ENCODE results near the gene CEP112. TPM values are rescaled to one million over a fixed set of nuclear protein-coding genes. Genes with fewer than 3 reads are reported as not detected.
A peak's percentile ranks its signal among the peaks of the same experiment; 100 is the strongest.
"Not testable (repeated sequence)": the region's sequence is repeated elsewhere in the genome, so short reads cannot be mapped to it uniquely, and the experiment has no call there.

The CEP112 gene
- total RNA-seq, 1 donor from 2014 or later = 26.0 TPM

DNA sequence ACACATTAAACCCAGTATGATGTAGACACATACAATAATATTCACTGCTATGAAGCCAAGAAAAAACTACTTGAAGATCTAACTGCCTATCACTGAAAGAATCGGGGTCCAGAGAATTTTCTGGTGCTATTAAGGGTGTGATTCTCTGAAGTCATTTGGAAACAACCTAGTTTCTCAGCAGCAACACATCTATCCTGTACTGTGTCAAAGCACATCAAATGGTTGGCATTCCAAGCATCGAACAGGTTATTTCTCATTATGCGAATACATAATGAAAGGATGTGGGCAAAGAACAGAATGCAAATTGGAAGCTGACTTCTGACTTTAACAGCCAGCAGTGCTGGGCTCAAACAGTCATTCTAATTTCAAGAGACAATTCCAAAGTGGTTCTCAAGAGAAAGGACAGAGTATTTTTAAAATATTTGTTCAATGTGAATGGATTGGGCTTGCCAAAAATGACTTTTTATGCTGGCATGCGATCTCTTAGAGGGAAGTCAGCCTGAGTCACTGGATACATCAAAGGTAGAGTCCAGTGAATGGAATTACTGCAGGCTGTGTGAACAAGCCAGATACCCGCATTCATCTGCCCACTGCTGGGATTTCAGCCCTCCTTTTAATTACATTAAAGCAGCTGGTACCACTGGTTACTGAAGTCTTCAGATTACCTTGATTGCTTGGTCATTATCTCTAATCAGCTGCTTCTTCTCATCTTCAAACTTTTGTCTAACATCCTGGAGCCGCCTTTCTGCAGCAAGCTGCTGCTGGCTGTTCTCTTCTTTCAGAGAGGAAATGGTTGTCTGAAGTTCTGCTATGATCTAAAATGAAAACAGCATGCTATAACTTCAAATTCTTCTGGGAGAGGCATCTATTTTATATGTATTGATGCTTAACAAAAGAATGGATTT is 449.3 kb downstream of the CEP112 start:
- intact Hi-C loops (cut with DNase I) = no loop called here
- peak; percentile 42 for ATAC-seq
- DNase-seq (ENCODE audit: missing footprints) = no peak

DNA sequence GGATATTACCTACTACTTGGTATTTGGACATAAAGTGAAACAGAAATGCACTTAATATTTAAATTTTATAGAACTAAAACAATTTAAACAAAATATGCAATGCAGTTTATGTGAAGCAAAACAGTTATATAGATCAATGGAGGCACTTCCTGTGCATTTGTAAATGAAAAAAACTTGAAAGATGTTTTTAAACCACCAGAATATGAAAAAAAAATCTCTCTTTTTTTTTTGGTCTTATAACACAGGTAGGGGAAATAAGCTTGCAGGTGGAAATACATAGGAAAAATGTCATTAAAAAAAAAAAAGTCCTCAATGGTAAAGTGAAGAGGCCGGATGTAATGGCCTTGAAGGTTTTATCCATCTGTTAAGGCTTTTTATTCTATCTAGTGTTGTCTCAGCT is 450.2 kb downstream of the CEP112 start:
- ATAC-seq (no peak), DNase-seq (ENCODE audit: missing footprints) (no peak)
- intact Hi-C loops (cut with DNase I) = no loop called here

DNA sequence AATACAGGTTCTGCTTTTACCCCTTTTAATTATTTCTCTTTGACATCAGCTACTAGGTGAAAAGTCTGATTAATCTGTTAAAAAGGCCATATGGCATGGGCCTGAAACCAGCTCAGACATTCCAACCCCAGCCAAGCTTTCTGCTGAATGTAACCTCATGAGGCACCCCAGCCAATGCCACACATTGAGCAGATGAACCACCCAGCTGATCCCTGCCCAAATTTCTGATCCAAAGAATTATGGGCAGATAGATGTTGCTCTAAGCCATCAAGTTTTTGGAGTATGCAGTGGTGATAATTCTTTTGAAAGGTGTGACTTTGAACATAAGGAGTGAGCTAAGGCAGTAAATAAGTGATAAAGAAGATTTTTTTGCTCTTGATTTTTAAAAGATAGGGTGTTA is 452.9 kb downstream of the CEP112 start:
- no peak for ATAC-seq
- no peak for DNase-seq (ENCODE audit: missing footprints)
- intact Hi-C loops (cut with DNase I) = no loop called here

DNA sequence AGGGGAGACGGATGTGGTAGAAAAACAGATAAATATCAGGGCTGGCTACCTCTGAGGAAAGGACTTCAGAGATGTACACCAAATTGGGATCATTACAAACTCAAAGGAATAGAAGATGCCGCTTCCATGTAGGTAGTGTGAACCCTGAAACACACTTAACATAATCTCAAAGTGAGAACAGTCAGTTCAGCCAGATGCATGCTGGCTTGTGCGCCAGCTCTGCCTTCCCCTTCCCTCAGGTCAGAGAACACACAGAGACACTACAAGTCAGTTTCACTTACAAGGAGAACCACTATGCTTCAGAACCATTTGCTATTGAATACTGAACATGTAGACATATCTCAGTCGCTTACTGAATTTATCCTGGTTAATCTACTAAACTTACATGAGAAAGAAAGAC is 454.5 kb downstream of the CEP112 start:
- intact Hi-C loops (cut with DNase I) = no loop called here
- no peak for DNase-seq (ENCODE audit: missing footprints)
- peak; percentile 83 for ATAC-seq

DNA sequence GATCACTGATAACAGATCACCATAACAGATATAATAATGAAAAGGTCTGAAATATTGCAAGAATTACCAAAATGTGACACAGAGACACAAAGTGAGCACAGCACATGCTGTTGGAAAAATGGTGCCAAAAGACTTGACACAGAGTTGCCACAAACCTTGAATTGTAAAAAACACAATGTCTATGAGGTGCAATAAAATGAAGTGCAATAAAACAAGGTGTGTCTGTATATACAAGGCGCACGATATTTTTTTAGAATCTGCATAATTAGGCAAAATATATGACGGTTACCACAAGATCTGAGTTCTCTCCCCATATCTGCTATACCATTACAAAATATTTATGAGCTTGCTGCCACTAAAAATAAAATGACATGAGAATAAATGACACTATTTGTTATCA is 458.6 kb downstream of the CEP112 start:
- no peak for ATAC-seq
- no peak for DNase-seq (ENCODE audit: missing footprints)
- intact Hi-C loops (cut with DNase I) = loop anchor here (5.0 kb wide), 2 partner anchors 171 to 271 kb away; partner anchors contain the start of gene AXIN2

DNA sequence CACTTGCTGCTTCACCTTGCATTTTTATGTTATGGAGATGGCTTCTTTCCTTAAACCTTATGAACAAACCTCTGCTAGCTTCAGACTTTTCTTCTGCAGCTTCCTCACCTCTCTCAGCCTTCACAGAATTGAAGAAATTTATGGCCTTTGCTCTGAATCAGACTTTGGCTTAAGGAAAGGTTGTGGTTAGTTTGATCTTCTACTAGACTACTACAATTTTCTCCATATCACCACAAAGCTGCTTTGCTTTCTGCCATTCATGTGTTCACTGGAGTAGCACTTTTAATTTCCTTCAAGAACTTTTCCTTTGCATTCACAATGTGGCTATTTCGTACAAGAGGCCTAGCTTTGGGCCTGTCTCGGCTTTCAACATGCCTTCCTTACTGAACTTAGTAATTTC is 459.3 kb downstream of the CEP112 start:
- not testable (repeated sequence) for ATAC-seq; DNase-seq (ENCODE audit: missing footprints)
- intact Hi-C loops (cut with DNase I) = loop anchor here (5.0 kb wide), 2 partner anchors 170 to 270 kb away; partner anchors contain the start of gene AXIN2

DNA sequence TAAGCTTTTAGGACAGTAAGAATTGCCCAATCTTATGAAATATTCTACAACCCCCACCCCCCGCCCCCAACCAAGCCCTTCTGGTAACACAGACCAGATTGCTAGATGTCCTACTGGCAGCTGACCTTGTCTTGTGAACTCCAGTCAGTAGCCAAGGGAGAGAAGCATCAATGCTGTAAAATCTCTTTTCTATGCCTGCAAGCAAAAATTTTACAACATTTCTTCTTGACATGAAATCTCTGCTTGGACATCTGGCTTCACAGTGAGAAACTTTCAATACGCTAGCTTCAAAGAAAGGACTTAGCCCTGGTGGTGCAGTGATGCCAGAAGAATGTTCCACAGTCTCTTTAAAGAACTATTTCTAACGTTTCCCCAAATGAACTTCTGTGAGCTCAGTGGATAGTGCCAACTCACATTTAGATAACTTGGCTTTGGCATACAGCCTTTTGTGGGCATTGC is 461.2 kb downstream of the CEP112 start:
- peak; percentile 72 for ATAC-seq
- intact Hi-C loops (cut with DNase I) = loop anchor here (5.0 kb wide), 2 partner anchors 168 to 268 kb away; partner anchors contain the start of gene AXIN2

DNA sequence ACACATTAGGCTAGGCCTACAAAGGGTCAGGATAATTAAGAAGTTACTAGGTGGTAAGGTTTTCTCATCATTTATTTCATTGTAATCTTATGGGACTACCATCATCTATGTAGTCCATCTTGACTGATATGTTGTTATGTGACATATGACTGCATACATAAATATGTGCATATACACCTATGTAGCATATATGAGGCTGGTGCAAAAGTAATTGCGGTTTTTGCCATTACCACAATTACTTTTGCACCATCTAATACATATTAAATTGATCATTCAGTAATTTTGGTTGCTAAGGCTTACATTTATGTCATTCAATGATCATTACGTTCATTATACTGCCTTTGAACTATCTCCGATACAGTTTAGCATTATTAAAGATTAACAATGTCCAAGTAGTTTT is 462.7 kb downstream of the CEP112 start:
- no peak for DNase-seq (ENCODE audit: missing footprints)
- ATAC-seq = no peak
- intact Hi-C loops (cut with DNase I) = no loop called here

More for the DNA sequence above, 461.2 kb downstream of the CEP112 start:
- no peak for DNase-seq (ENCODE audit: missing footprints)

DNA sequence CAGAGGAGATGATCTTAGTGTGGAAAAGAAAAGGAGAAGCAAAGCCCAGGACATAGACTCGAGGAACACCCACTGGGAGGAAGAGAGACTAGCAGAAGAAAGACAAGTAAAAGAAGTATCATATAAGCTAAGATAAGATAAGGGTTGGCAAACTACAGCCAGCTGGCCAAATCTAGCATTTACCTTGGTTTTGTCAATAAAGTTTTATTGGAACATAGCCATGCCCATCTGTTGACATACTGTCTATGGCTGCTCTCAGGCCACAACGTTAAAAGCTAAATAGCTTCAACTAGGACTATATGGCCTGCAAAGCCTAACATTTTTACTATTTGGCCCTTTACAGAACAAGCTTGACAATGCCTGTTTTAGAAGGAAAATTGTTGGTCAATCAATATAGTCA is 464.1 kb downstream of the CEP112 start:
- intact Hi-C loops (cut with DNase I) = no loop called here
- DNase-seq (ENCODE audit: missing footprints) (no peak), ATAC-seq (no peak)

DNA sequence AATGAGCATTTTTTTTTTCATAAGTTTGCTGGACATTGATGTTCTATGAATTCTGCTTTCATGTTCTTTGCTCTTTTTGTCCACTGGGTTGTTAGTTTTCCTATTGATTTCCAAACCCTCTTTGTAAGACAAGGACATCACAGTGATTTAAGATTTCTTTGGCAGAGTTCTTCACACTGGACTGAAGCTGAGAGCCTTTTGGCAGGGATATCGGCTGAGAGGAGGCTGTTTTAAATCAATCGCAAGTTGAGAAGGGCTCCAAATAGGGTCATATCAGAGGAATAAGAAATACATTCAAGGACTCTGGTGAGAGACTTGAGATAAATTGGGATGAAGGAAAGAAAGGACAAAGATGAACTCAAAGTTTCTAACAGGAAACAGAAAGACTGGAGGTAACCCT is 464.7 kb downstream of the CEP112 start:
- no peak for DNase-seq (ENCODE audit: missing footprints)
- no peak for ATAC-seq
- intact Hi-C loops (cut with DNase I) = no loop called here

DNA sequence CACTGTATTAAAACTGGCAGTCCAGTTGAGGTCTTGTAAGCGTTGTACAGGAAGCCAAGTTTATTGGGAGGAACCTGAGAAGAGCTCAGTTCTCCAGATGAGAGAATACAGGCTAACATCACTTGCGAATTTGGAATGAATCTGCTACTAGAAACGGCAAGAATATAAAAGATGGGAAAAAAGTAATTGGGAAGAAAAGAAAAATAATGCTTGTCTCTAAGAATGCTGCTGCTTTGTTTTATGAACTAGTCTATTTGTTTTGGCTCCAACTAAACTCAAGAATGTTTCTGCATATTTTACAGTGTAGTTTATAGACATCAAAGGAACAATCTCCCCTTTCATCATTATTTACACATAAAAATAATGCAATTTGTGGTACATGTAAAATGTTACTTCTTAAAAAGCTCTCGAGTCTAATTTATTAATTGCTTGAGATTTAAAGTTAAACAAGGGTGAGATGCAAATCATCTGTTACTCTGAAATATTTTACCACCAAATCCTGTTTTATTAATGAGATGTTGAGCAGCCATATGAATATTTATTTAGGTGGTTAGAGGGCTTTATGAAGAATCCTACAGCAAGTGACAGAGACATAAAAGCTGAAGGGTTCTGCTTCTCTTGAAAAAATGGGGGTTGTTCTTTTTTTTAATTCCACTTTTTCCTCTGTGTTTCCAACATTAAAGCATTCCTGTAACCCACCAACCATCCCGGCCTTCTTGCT is 468.3 kb downstream of the CEP112 start:
- intact Hi-C loops (cut with DNase I) = no loop called here
- no peak for ATAC-seq
- no peak for DNase-seq (ENCODE audit: missing footprints)

DNA sequence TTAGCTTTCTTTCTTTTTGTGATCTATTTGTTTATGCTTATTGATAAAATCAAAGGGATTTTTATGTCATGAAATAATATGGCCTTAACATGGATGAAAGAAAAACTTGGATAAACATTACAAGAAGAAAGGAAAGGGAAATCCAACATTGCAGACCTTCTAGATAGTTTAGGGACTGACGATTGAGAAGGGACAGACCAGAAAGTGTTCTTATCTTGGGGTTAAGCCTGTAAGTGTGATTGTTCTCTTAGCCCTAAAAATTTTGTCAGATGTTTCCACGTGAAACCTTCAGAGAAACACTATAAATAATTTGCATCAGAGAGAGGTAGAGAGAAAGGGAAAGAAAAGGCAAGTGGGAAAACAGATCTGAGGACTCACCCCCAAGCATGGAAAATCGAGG is 473.3 kb downstream of the CEP112 start:
- intact Hi-C loops (cut with DNase I) = no loop called here
- DNase-seq (ENCODE audit: missing footprints) (no peak), ATAC-seq (no peak)

DNA sequence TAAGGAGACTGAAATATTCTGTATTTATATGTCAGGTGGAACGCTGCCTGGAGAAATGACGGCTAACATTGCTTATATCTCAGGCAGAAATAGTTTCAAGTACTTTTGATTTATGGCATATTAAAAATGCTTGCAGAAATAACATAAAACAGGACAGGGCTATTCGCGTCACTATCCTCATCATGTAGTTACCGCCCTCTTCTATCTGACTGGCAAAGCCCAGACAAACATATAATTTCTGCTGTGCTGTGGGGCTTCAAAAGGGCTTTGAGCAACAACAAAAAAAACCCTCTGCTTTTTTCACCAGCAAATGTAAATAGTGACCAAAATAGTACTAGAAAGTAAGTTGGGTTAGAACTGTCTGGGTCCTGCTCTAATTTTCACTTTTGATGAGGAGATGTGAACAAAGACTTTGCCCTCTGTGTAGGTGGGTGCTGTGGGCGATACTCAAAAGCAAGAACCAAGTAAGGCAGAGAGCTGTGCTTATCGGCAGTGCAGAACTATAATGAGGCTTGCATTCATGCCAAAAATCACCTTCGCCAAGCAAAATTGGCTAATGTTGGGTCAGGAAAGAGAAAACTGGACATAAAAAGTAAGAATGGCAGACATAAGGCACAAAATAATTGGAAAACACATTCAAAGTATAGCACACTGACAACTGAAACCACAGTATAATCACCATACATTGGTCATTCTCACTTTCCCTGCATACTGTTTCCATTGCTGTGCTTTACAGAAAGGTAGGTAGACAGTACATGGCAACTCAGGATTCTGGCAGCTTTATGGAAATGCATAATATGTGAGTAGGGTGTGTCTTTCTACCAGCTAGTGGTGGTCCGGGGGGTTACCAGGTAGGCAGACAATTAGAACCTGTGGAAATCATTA is 479.3 kb downstream of the CEP112 start:
- intact Hi-C loops (cut with DNase I) = no loop called here
- no peak for ATAC-seq

DNA sequence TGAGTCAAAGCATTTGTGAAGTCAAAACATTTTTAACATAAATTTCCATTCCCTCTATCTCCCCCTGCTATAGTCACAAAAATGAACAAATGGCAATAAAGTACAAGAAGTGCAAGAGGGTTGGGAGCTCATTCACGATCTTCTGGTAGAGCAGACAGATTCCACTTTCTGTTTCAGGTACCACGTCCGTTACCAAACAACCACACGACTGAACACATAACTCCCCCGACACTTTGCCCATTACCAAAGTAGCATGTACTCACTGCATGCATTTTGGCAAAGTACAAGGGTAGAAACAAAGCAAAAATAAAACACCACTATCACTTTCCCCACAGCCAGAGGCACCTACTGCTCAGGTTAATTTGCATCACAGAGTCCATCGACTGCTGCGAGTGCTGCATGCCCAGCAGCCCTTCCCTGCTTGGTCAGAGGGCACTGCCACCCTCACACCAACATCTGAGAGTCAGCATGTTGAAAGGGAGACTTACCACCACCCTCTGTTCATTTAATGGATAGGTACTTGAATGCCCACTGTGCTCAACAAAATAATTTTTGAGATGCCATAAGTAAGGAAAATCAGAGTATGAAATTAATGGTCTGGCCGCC is 480.2 kb downstream of the CEP112 start:
- intact Hi-C loops (cut with DNase I) = no loop called here
- DNase-seq (ENCODE audit: missing footprints) (no peak), ATAC-seq (no peak)

More for the DNA sequence above, 479.3 kb downstream of the CEP112 start:
- DNase-seq (ENCODE audit: missing footprints) = no peak

DNA sequence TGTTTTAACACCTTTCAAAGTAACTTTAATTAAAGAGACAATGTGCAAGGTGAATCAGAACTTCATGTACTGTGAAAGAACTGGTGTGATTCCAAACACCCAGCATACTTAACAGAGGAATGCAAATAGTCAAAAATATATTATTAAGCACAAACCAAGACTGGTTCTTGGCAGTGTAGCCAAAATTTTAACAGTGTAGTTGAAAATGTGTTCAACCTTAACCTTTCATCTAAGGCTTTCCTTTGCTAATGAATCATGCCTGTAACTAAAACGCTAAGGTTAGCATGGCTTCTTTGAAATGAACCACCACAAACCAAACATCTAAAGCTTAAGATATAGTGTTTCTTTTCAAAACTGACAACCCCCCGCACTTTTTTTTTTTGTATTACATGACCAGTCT is 484.2 kb downstream of the CEP112 start:
- no peak for DNase-seq (ENCODE audit: missing footprints)
- ATAC-seq = no peak
- intact Hi-C loops (cut with DNase I) = no loop called here

DNA sequence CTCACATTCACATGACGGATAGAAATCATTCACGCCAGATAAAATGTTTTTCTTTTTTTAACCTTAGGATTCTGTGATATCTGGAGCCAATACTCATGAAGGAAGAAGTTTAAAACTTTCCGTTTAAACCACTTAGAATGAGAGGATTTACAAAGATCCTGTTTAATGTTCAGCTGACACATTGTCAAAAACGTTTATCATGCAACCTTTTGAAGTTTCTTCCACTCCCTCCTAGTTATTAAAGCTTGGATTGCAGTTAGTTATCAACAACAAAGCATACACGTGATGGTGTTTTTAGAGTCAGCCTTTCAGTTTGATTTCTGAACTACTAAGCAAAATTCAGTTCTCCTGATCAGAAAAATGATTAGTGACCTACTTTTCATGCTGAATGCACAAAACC is 487.2 kb downstream of the CEP112 start:
- intact Hi-C loops (cut with DNase I) = no loop called here
- no peak for DNase-seq (ENCODE audit: missing footprints)

DNA sequence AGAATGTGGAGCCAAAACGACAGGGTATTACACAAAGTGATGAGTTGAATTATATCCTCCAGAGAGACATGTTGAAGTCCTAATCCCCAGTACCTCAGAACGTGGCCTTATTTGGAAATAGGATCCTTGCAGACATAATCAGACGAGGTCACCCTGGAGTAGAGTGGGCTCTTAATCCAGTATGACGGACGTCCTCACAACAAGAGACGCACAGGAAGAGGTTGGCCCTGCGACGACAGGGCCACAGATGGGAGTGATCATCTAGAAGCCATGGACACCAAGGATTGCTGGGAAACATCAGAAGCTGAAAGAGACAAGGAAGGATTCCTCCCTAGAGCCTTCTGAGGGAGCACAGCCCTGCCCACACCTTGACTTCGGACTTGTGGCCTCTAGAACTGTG is 488.0 kb downstream of the CEP112 start:
- intact Hi-C loops (cut with DNase I) = no loop called here
- no peak for ATAC-seq
- DNase-seq (ENCODE audit: missing footprints) = no peak

More for the DNA sequence above, 487.2 kb downstream of the CEP112 start:
- ATAC-seq = no peak

DNA sequence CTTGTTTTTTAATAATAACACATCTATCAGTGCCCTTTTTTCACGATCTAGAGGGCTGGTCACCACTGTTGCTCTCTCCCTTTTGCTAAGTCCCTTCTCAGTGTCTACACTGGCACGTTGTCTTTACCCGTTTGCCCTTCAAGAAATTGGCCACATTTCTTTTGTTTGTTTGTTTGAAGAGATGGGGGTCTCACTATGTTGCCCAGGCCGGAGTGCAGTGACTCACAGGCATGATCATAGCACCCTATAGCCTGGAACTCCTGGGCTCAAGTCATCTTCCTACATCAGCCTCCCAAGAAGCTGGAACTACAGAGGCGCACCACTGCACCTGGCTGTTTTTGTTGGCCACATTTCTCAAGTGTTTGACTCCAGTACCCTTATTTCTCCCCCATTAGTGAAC is 492.5 kb downstream of the CEP112 start:
- DNase-seq (ENCODE audit: missing footprints) (no peak), ATAC-seq (no peak)

More for the DNA sequence above, 492.5 kb downstream of the CEP112 start:
- intact Hi-C loops (cut with DNase I) = no loop called here
